Fibroblast of skin of left biceps (primary cell): ENCODE data around the gene SRRM1.
"Not testable (repeated sequence)": the region's sequence is repeated elsewhere in the genome, so short reads cannot be mapped to it uniquely, and the experiment has no call there.

Experiments
- DNase-seq, 2 experiments: peaks; one replicate each; pipeline ENCODE4 v3.0.0-alpha.2; 2013; ENCODE audit warnings: low read depth in 2 of 2

Gene SRRM1

GRCh38 chr1:24695202-24695974, 52.3 kb downstream of the SRRM1 start:
- no peak for DNase-seq

GRCh38 chr1:24696041-24696755, 53.1 kb downstream of the SRRM1 start:
- no peak for DNase-seq

- DNase-seq: no peak
Measured at GRCh38 chr1:24696756-24697330, 53.7 kb downstream of the SRRM1 start.

- DNase-seq: not testable (repeated sequence)
Measured at GRCh38 chr1:24697453-24698001, 54.4 kb downstream of the SRRM1 start.

- DNase-seq: not testable (repeated sequence)
Measured at GRCh38 chr1:24698326-24698725, 55.2 kb downstream of the SRRM1 start.

GRCh38 chr1:24699628-24700027, 56.5 kb downstream of the SRRM1 start:
- no peak for DNase-seq

- DNase-seq: no peak
Measured at GRCh38 chr1:24702511-24703293, 59.6 kb downstream of the SRRM1 start.

- no peak for DNase-seq
Measured at GRCh38 chr1:24704411-24705259, 61.5 kb downstream of the SRRM1 start.

- DNase-seq: no peak
Measured at GRCh38 chr1:24705260-24706073, 62.4 kb downstream of the SRRM1 start.

GRCh38 chr1:24706074-24706389, 62.9 kb downstream of the SRRM1 start:
- not testable (repeated sequence) for DNase-seq

- DNase-seq: no peak
Measured at GRCh38 chr1:24707687-24708086, 64.6 kb downstream of the SRRM1 start.

- DNase-seq: no peak
Measured at GRCh38 chr1:24708938-24709337, 65.8 kb downstream of the SRRM1 start.

- no peak for DNase-seq
Measured at GRCh38 chr1:24709791-24710441, 66.8 kb downstream of the SRRM1 start.

- DNase-seq: no peak
Measured at GRCh38 chr1:24711329-24711728, 68.2 kb downstream of the SRRM1 start.

GRCh38 chr1:24713176-24713575, 70.1 kb downstream of the SRRM1 start:
- no peak for DNase-seq

GRCh38 chr1:24713736-24714135, 70.6 kb downstream of the SRRM1 start:
- no peak for DNase-seq

- DNase-seq: no peak
Measured at GRCh38 chr1:24714859-24715520, 71.9 kb downstream of the SRRM1 start.

- DNase-seq: no peak
Measured at GRCh38 chr1:24715658-24716057, 72.6 kb downstream of the SRRM1 start.
